GM21529 (cell line): Measurements from ENCODE around the gene CLEC16A.

Experiments
- ATAC-seq: cut with Tn5 transposase; IDR thresholded peaks from one replicate; pipeline ENCODE4 v1.9.1; 2021; ENCODE audit not compliant: unreplicated experiment

The CLEC16A gene

GRCh38 chr16:11076259-11077018 is 132.1 kb downstream of the CLEC16A start:
- ATAC-seq, result peak; percentile 65

GRCh38 chr16:11078812-11079459 is 134.6 kb downstream of the CLEC16A start:
- no peak for ATAC-seq

GRCh38 chr16:11079652-11080187 is 135.4 kb downstream of the CLEC16A start:
- ATAC-seq, result no peak

- no peak for ATAC-seq
Observed at GRCh38 chr16:11080327-11080967, 136.1 kb downstream of the CLEC16A start.

- no peak for ATAC-seq
Observed at GRCh38 chr16:11080999-11081630, 136.8 kb downstream of the CLEC16A start.

GRCh38 chr16:11082108-11082859 is 137.9 kb downstream of the CLEC16A start:
- no peak for ATAC-seq

- no peak for ATAC-seq
Observed at GRCh38 chr16:11082860-11083388, 138.6 kb downstream of the CLEC16A start.

- ATAC-seq, result no peak
Observed at GRCh38 chr16:11084484-11084875, 140.1 kb downstream of the CLEC16A start.

GRCh38 chr16:11084876-11085485 is 140.6 kb downstream of the CLEC16A start:
- ATAC-seq, result no peak

GRCh38 chr16:11085916-11086315 is 141.6 kb downstream of the CLEC16A start:
- ATAC-seq, result no peak

- no peak for ATAC-seq
Observed at GRCh38 chr16:11087691-11088073, 143.3 kb downstream of the CLEC16A start.

GRCh38 chr16:11088074-11088730 is 143.8 kb downstream of the CLEC16A start:
- no peak for ATAC-seq

GRCh38 chr16:11088831-11089230 is 144.5 kb downstream of the CLEC16A start:
- no peak for ATAC-seq

- no peak for ATAC-seq
Observed at GRCh38 chr16:11089504-11090124, 145.2 kb downstream of the CLEC16A start.

GRCh38 chr16:11090232-11090631 is 145.9 kb downstream of the CLEC16A start:
- no peak for ATAC-seq

GRCh38 chr16:11091021-11091785 is 146.8 kb downstream of the CLEC16A start:
- no peak for ATAC-seq

GRCh38 chr16:11092788-11093571 is 148.6 kb downstream of the CLEC16A start:
- no peak for ATAC-seq
